Neuron (in vitro differentiated cells): ENCODE data around the gene MGAT5B.

Experiments used
- H2AFZ ChIP-seq: one replicate; pipeline ENCODE4 v1.6.1; 2013; ENCODE audit warnings: low read depth, mild to moderate bottlenecking, inconsistent platforms, low read length, moderate library complexity
- H3K27me3 ChIP-seq: one replicate; pipeline ENCODE4 v1.6.1; 2013; ENCODE audit warnings: low read length; ENCODE audit not compliant: insufficient read depth
- H3K36me3 ChIP-seq: one replicate; pipeline ENCODE4 v1.6.1; 2013; ENCODE audit warnings: low read length; ENCODE audit not compliant: insufficient read depth
- H3K4me1 ChIP-seq: one replicate; pipeline ENCODE4 v1.6.1; 2013; ENCODE audit warnings: low read length; ENCODE audit not compliant: insufficient read depth
- H3K4me3 ChIP-seq: 2 replicates; pipeline ENCODE4 v1.5.1; 2013; ENCODE audit warnings: mild to moderate bottlenecking, low read length, moderate library complexity
- H3K9me3 ChIP-seq: one replicate; pipeline ENCODE4 v1.6.1; 2013; ENCODE audit warnings: low read length

Gene MGAT5B

GRCh38 chr17:76873856-76874255 lies 5.7 kb downstream of the MGAT5B start:
- no peaks in the 10 kb centered on the region for H3K9me3 ChIP-seq
- peaks cover 20% of the 10 kb centered on the region for H3K36me3 ChIP-seq
- no peak overlapping the region for H2AFZ ChIP-seq
- H3K27me3 ChIP-seq: no peaks in the 10 kb centered on the region
- no peak overlapping the region for H3K4me3 ChIP-seq
- peaks cover 3% of the 10 kb centered on the region for H3K4me1 ChIP-seq

- Histone ChIP-seq H3K9me3 (no peaks in the 10 kb centered on the region), H3K27me3 (no peaks in the 10 kb centered on the region), H3K36me3 (peaks cover 20% of the 10 kb centered on the region), H2AFZ (no peak overlapping the region), H3K4me3 (no peak overlapping the region), H3K4me1 (no peaks in the 10 kb centered on the region)
These were observed 9.2 kb downstream of the MGAT5B start for GRCh38 chr17:76877437-76877836.

GRCh38 chr17:76878568-76878967 lies 10.4 kb downstream of the MGAT5B start:
- peaks cover 16% of the 10 kb centered on the region for H3K36me3 ChIP-seq
- H3K4me1 ChIP-seq: no peaks in the 10 kb centered on the region
- no peaks in the 10 kb centered on the region for H3K9me3 ChIP-seq
- no peaks in the 10 kb centered on the region for H3K27me3 ChIP-seq
- H3K4me3 ChIP-seq: no peak overlapping the region
- H2AFZ ChIP-seq: no peak overlapping the region

GRCh38 chr17:76879254-76879653 lies 11.1 kb downstream of the MGAT5B start:
- no peak overlapping the region for H3K4me3 ChIP-seq
- no peak overlapping the region for H2AFZ ChIP-seq
- H3K27me3 ChIP-seq: no peaks in the 10 kb centered on the region
- no peaks in the 10 kb centered on the region for H3K9me3 ChIP-seq
- no peaks in the 10 kb centered on the region for H3K4me1 ChIP-seq
- H3K36me3 ChIP-seq: peaks cover 12% of the 10 kb centered on the region

GRCh38 chr17:76879691-76880090 lies 11.5 kb downstream of the MGAT5B start:
- Histone ChIP-seq H2AFZ (no peak overlapping the region), H3K9me3 (no peaks in the 10 kb centered on the region), H3K4me3 (no peak overlapping the region), H3K4me1 (no peaks in the 10 kb centered on the region), H3K36me3 (peaks cover 9% of the 10 kb centered on the region), H3K27me3 (no peaks in the 10 kb centered on the region)

- peaks cover 5% of the 10 kb centered on the region for H3K4me1 ChIP-seq
- H3K9me3 ChIP-seq: no peaks in the 10 kb centered on the region
- no peak overlapping the region for H2AFZ ChIP-seq
- H3K36me3 ChIP-seq: peaks cover 5% of the 10 kb centered on the region
- H3K4me3 ChIP-seq: no peak overlapping the region
- H3K27me3 ChIP-seq: no peaks in the 10 kb centered on the region
These were observed 12.1 kb downstream of the MGAT5B start for GRCh38 chr17:76880268-76880667.

- Histone ChIP-seq H3K4me1 (peaks cover 6% of the 10 kb centered on the region), H2AFZ (no peak overlapping the region), H3K9me3 (no peaks in the 10 kb centered on the region), H3K27me3 (no peaks in the 10 kb centered on the region), H3K36me3 (peaks cover under 1% of the 10 kb centered on the region), H3K4me3 (no peak overlapping the region)
These were observed 12.8 kb downstream of the MGAT5B start for GRCh38 chr17:76880971-76881370.

- no peaks in the 10 kb centered on the region for H3K36me3 ChIP-seq
- H3K9me3 ChIP-seq: no peaks in the 10 kb centered on the region
- H3K4me1 ChIP-seq: peaks cover 6% of the 10 kb centered on the region
- no peak overlapping the region for H2AFZ ChIP-seq
- H3K27me3 ChIP-seq: no peaks in the 10 kb centered on the region
- H3K4me3 ChIP-seq: no peak overlapping the region
These were observed 13.2 kb downstream of the MGAT5B start for GRCh38 chr17:76881408-76881807.

- Histone ChIP-seq H3K36me3 (no peaks in the 10 kb centered on the region), H2AFZ (no peak overlapping the region), H3K9me3 (no peaks in the 10 kb centered on the region), H3K27me3 (no peaks in the 10 kb centered on the region), H3K4me1 (peaks cover 6% of the 10 kb centered on the region), H3K4me3 (no peak overlapping the region)
These were observed 13.8 kb downstream of the MGAT5B start for GRCh38 chr17:76881966-76882365.

- H3K36me3 ChIP-seq: no peaks in the 10 kb centered on the region
- H3K27me3 ChIP-seq: no peaks in the 10 kb centered on the region
- H2AFZ ChIP-seq: no peak overlapping the region
- no peaks in the 10 kb centered on the region for H3K9me3 ChIP-seq
- H3K4me1 ChIP-seq: peaks cover 6% of the 10 kb centered on the region
- H3K4me3 ChIP-seq: no peak overlapping the region
These were observed 15.7 kb downstream of the MGAT5B start for GRCh38 chr17:76883744-76884525.

GRCh38 chr17:76884995-76885893 lies 17.0 kb downstream of the MGAT5B start:
- peaks cover 2% of the 10 kb centered on the region for H3K9me3 ChIP-seq

GRCh38 chr17:76885894-76886290 lies 17.7 kb downstream of the MGAT5B start:
- Histone ChIP-seq H3K36me3 (no peaks in the 10 kb centered on the region), H3K4me3 (no peak overlapping the region), H3K4me1 (peaks cover 6% of the 10 kb centered on the region), H3K27me3 (no peaks in the 10 kb centered on the region), H2AFZ (no peak overlapping the region), H3K9me3 (peaks cover 2% of the 10 kb centered on the region)

More at GRCh38 chr17:76884995-76885893, 17.0 kb downstream of the MGAT5B start:
- Histone ChIP-seq H3K4me1 (peaks cover 6% of the 10 kb centered on the region), H2AFZ (no peak overlapping the region), H3K27me3 (no peaks in the 10 kb centered on the region), H3K36me3 (no peaks in the 10 kb centered on the region), H3K4me3 (no peak overlapping the region)

GRCh38 chr17:76886395-76886794 lies 18.2 kb downstream of the MGAT5B start:
- Histone ChIP-seq H3K36me3 (no peaks in the 10 kb centered on the region), H3K4me1 (peaks cover 6% of the 10 kb centered on the region), H3K27me3 (no peaks in the 10 kb centered on the region), H2AFZ (no peak overlapping the region), H3K4me3 (no peak overlapping the region), H3K9me3 (peaks cover 2% of the 10 kb centered on the region)
